ENCODE results near the gene MICAL3. TPM values are rescaled to one million over a fixed set of nuclear protein-coding genes. Genes with fewer than 3 reads are reported as not detected.

Gene MICAL3
- polyA plus RNA-seq, 1 of the 3 experiments (the other 2 are of a cell fraction) = 83.1 TPM

DNA sequence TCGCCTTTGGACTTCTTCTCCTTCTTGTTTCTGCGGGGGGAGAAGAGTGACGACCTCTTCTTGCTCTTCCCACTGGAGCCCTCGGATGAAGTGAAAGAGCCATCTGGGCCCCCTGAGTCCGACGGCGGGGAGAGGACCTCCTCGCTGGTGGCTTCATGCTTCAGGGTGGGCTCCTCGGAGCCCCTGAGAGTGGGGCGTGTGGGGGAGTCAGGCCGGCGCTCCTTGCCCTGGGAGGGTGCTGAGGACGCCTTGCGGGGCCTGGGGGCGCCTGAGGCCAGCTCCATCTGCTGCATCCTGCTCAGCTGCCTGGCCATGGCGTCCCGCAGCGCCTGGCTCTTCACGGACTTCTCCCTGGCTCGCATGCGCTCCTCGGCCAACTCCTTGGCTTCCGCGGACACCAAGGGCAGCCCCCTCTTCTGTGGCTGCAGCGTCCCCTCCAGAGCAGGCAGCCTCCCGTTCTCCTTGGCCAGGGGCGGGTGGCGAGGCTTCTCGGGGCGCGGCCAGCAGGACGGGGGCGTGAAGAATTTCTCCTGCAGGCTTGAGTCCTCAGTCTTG lies 206.8 kb downstream of the MICAL3 start:
- WGBS (ENCODE audit: low lambda C conversion rate) = 95% methylated on average over 15 of the region's 33 CpGs
- Histone ChIP-seq H4K20me1 (ENCODE audit: insufficient read depth) (no peaks in the 10 kb centered on the region), H3K9me2 (no peaks in the 10 kb centered on the region), H3K4me2 (no peak overlapping the region), H3K4me1 (ENCODE audit: control insufficient read depth in 1 of 2, insufficient read depth in 2 of 2, low read depth in 1 of 2, low read length in 1 of 2) (no peaks in the 10 kb centered on the region), H3K27me3 (ENCODE audit: insufficient read depth) (no peaks in the 10 kb centered on the region), H3K79me2 (ENCODE audit: insufficient read depth) (no peaks in the 10 kb centered on the region), H3F3A (replicated peaks; ENCODE audit: insufficient read depth) (no peaks in the 10 kb centered on the region), H2AFZ (ENCODE audit: low read depth) (no peak overlapping the region), H3K36me3 (replicated peaks in 1 of 2; ENCODE audit: control insufficient read depth in 1 of 2, insufficient read depth in 2 of 2, low read length in 1 of 2) (peaks cover 0 to 74% of the 10 kb centered on the region in 2 experiments), H3K27ac (ENCODE audit: low read depth in 2 of 2, low read length in 1 of 2) (no peak overlapping the region), H3K9ac (no peak overlapping the region), H3K9me3 (no peaks in the 10 kb centered on the region), H3K4me3 (ENCODE audit: low read depth in 2 of 2, low read length in 1 of 2) (no peak overlapping the region)
- CTCF ChIA-PET = interaction anchor here (1.3 to 3.7 kb wide), 3 partner anchors 12 to 259 kb away, joined by 3 to 19 read pairs (median 4); no protein-coding TSS in a partner anchor
- TF ChIP-seq RCOR1 (IDR thresholded peaks at IDR 0.05; ENCODE audit: low read length) = no peak
- TF ChIP-seq, protein P1, sequence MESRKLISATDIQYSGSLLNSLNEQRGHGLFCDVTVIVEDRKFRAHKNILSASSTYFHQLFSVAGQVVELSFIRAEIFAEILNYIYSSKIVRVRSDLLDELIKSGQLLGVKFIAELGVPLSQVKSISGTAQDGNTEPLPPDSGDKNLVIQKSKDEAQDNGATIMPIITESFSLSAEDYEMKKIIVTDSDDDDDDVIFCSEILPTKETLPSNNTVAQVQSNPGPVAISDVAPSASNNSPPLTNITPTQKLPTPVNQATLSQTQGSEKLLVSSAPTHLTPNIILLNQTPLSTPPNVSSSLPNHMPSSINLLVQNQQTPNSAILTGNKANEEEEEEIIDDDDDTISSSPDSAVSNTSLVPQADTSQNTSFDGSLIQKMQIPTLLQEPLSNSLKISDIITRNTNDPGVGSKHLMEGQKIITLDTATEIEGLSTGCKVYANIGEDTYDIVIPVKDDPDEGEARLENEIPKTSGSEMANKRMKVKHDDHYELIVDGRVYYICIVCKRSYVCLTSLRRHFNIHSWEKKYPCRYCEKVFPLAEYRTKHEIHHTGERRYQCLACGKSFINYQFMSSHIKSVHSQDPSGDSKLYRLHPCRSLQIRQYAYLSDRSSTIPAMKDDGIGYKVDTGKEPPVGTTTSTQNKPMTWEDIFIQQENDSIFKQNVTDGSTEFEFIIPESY (IDR thresholded peaks at IDR 0.05; ENCODE audit: borderline replicate concordance, low read depth) = no peak
- no peak for TF ChIP-seq TCF12 (IDR thresholded peaks at IDR 0.05)
- no peak for TF ChIP-seq SIN3A (IDR thresholded peaks at IDR 0.05; ENCODE audit: borderline replicate concordance, low read depth, low read length)
- TF ChIP-seq, protein P2, sequence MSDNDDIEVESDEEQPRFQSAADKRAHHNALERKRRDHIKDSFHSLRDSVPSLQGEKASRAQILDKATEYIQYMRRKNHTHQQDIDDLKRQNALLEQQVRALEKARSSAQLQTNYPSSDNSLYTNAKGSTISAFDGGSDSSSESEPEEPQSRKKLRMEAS (IDR thresholded peaks at IDR 0.05; ENCODE audit: low read depth) = no peak
- TF ChIP-seq NRF1 (IDR thresholded peaks at IDR 0.05; ENCODE audit: low read depth, low read length) = no peak
- no peak for TF ChIP-seq FOXJ3 (CRISPR knock-in tag; IDR thresholded peaks at IDR 0.05)
- TF ChIP-seq, protein P3, sequence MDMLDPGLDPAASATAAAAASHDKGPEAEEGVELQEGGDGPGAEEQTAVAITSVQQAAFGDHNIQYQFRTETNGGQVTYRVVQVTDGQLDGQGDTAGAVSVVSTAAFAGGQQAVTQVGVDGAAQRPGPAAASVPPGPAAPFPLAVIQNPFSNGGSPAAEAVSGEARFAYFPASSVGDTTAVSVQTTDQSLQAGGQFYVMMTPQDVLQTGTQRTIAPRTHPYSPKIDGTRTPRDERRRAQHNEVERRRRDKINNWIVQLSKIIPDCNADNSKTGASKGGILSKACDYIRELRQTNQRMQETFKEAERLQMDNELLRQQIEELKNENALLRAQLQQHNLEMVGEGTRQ (IDR thresholded peaks at IDR 0.05; ENCODE audit: borderline replicate concordance, low read depth, low read length) = no peak
- TF ChIP-seq CHD2 (IDR thresholded peaks at IDR 0.05; ENCODE audit: low read length, partially characterized antibody) = no peak
- TF ChIP-seq TEAD4 (IDR thresholded peaks at IDR 0.05; ENCODE audit: borderline replicate concordance, insufficient read depth) = no peak
- POLR2A ChIA-PET = no interaction called here
- DNase-seq = no peak

DNA sequence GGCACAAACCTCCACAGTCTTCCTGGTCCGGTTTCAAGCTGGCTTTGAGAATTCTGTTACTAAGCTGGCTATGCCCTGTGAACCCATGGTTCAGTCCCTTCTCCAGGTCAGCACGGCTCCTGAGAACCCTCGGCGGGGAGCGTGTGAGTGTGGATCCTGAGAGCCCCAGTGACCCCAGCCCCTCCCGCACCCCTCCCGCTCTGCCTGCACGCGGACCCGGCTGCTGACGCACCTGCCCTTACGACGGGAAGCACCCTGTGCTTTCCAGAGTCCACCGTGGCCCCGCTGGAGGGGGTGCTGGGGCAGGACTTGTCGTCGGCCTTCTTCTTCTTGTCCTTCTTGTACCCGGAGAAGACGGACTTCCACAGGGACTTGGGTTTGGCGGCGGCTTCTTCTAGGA lies 207.3 kb downstream of the MICAL3 start:
- DNase-seq = no peak
- Histone ChIP-seq H3K79me2 (ENCODE audit: insufficient read depth) (no peaks in the 10 kb centered on the region), H3K4me1 (ENCODE audit: control insufficient read depth in 1 of 2, insufficient read depth in 2 of 2, low read depth in 1 of 2, low read length in 1 of 2) (no peaks in the 10 kb centered on the region), H3K27me3 (ENCODE audit: insufficient read depth) (no peaks in the 10 kb centered on the region), H3K4me2 (no peak overlapping the region), H3F3A (replicated peaks; ENCODE audit: insufficient read depth) (no peaks in the 10 kb centered on the region), H3K9ac (no peak overlapping the region), H3K9me2 (no peaks in the 10 kb centered on the region), H3K27ac (ENCODE audit: low read depth in 2 of 2, low read length in 1 of 2) (no peak overlapping the region), H4K20me1 (ENCODE audit: insufficient read depth) (no peaks in the 10 kb centered on the region), H3K36me3 (replicated peaks in 1 of 2; ENCODE audit: control insufficient read depth in 1 of 2, insufficient read depth in 2 of 2, low read length in 1 of 2) (peaks cover 0 to 74% of the 10 kb centered on the region in 2 experiments), H3K4me3 (ENCODE audit: low read depth in 2 of 2, low read length in 1 of 2) (no peak overlapping the region), H2AFZ (ENCODE audit: low read depth) (no peak overlapping the region), H3K9me3 (no peaks in the 10 kb centered on the region)
- 95% methylated on average over 13 of the region's 21 CpGs for WGBS (ENCODE audit: low lambda C conversion rate)
- ChIA-PET POLR2A (no interaction called here), CTCF (interaction anchor here (1.3 to 3.7 kb wide), 2 partner anchors 12 to 74 kb away, joined by 3 to 19 read pairs; no protein-coding TSS in a partner anchor)
- TF ChIP-seq, protein P1 (IDR thresholded peaks at IDR 0.05; ENCODE audit: borderline replicate concordance, low read depth) = no peak
- TF ChIP-seq, protein P4, sequence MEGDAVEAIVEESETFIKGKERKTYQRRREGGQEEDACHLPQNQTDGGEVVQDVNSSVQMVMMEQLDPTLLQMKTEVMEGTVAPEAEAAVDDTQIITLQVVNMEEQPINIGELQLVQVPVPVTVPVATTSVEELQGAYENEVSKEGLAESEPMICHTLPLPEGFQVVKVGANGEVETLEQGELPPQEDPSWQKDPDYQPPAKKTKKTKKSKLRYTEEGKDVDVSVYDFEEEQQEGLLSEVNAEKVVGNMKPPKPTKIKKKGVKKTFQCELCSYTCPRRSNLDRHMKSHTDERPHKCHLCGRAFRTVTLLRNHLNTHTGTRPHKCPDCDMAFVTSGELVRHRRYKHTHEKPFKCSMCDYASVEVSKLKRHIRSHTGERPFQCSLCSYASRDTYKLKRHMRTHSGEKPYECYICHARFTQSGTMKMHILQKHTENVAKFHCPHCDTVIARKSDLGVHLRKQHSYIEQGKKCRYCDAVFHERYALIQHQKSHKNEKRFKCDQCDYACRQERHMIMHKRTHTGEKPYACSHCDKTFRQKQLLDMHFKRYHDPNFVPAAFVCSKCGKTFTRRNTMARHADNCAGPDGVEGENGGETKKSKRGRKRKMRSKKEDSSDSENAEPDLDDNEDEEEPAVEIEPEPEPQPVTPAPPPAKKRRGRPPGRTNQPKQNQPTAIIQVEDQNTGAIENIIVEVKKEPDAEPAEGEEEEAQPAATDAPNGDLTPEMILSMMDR (IDR thresholded peaks at IDR 0.05) = no peak
- no peak for TF ChIP-seq FOXJ3 (CRISPR knock-in tag; IDR thresholded peaks at IDR 0.05)
- no peak for TF ChIP-seq FOSL2 (IDR thresholded peaks at IDR 0.05; ENCODE audit: borderline replicate concordance, low read depth)
- TF ChIP-seq RAD21 (IDR thresholded peaks at IDR 0.05; ENCODE audit: low read length) = no peak
- TF ChIP-seq JUND (IDR thresholded peaks at IDR 0.05) = no peak
- TF ChIP-seq ELF1 (IDR thresholded peaks at IDR 0.05) = no peak
- TF ChIP-seq, protein P5, sequence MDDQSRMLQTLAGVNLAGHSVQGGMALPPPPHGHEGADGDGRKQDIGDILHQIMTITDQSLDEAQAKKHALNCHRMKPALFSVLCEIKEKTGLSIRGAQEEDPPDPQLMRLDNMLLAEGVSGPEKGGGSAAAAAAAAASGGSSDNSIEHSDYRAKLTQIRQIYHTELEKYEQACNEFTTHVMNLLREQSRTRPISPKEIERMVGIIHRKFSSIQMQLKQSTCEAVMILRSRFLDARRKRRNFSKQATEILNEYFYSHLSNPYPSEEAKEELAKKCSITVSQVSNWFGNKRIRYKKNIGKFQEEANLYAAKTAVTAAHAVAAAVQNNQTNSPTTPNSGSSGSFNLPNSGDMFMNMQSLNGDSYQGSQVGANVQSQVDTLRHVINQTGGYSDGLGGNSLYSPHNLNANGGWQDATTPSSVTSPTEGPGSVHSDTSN (IDR thresholded peaks at IDR 0.05) = no peak
- no peak for TF ChIP-seq TEAD4 (IDR thresholded peaks at IDR 0.05; ENCODE audit: borderline replicate concordance, insufficient read depth)
- TF ChIP-seq, protein P2 (IDR thresholded peaks at IDR 0.05; ENCODE audit: low read depth) = no peak
- TF ChIP-seq RCOR1 (IDR thresholded peaks at IDR 0.05; ENCODE audit: low read length) = no peak
- TF ChIP-seq MXI1 (IDR thresholded peaks at IDR 0.05; ENCODE audit: low read depth, low read length) = no peak
